Activated gamma-delta T cell treated with anti-CD3 and anti-CD28 coated beads, Interleukin-2, amount 50 U/mL, for 16 hours (primary cell): ENCODE results near the gene HSPG2.

ENCODE experiments used
- DNase-seq: peaks from one replicate; pipeline ENCODE4 v3.0.0-alpha.2; 2020; ENCODE audit warnings: low read depth

HSPG2 gene

DNA sequence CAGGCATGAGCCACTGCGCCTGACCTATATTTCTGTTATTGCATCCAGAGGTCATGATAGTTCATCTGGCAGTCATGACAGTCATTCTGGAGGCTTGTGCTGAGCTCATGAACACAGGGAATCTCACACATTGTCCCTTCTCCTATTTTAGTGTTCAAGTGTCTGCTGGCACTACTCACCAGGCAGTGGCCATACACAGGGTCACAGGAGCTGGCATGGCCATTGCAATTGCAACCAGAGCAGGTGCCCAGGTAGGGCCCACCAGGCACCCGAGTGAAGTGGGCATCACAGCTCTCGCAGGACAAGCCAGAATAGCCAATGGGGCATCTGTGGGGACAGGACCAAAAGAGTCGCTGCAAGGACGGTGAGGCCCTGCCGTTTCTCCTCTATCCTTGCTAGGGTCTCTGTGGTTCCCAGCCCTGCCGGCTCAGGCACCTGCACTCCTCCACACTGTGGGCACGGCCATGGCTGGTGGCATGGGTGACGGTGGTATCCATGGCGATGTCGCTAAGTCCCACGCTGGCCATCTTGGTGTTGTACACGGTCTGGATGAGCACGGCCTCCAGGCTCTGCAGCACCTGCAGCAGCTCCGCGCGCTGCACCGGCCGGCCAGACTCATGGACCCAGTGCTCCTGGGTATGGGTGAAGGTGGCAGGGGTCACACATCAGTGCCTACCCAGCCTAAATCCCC is 57.0 kb downstream of the HSPG2 start:
- no peak for DNase-seq

DNA sequence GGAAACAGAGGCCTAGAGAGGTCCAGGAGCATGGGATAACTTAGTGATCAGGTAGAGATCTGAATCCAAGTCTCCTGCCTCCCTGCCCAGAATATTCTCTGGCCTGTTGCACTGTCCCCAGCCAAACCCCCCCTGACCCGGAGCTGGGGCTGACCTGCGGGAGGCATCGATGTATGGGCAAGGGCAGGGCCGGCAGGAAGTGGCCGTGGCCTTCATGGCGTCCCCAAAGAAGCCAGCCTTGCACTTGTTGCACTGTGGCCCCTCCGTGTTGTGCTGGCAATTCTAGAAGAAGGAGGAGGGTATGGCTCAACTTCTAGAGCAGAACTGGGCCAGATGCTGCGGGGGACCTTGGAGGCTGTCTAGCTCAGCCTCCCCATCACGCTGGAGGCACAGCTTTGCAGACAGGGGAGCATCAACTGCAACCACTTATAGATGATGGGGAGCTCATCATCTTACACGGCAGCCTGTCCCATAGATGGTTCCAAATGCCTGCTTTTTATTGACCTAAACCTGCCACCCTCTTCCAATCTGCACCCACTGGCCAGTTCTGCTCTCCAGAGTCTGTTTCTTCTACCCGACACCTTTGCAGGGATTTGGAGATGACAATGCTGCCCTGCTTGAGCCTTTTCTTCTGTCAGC is 58.2 kb downstream of the HSPG2 start:
- DNase-seq = no peak

DNA sequence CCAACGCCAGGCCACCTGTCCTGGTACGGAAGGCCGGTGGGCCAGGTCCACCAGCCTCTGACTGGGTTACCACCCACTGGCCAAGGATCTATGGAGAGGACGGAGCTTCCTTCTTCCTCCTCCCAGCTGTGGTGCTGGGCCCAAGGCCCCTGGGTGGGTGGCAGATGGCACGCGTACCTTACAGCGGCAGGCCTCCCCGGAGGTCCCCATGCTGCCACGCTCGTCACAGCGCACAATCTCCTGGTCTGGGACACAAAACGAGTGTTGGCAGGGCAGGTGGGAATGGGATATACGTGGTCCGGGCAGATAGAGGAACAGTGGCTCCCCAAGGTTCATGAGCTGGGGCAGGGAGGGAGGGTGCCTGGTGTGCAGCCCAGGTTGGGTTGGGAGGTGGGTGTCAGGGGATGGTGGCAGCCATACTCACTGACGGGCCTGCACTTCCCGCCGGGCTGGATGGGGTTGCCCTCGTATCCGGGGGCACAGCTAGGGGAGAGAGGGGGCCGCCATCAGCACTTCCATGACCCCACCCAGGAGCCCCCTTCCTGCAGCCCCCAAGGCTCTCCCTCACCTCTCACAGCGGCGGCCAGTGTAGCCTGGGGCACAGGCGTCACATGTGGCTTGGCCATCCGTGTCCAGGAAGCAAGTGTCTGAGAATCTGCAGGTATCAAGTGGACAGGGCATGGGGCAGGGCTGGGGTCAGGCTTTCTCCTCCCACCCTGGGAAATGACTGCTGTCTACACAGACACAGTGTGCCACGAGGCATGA is 58.9 kb downstream of the HSPG2 start:
- DNase-seq = no peak

DNA sequence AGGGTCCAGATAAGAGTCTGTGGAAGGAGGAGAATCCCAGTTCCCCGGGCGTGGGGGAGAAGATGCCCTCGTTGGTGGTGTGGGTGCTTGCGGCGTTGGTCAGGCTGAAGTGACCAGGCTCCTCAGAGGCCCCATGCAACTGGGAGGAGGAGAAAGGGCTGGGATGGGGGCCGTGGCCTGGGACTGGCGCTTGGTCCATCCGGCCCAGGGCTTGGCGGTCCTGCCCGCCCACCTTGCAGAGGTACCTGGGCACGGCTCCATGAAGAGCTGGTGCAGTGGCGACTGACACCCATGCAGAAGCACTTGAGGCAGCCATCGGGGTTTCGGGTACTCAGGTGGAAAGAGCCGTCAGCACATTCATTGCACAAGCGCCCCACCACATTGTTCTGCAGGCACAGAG is 60.8 kb downstream of the HSPG2 start:
- no peak for DNase-seq

DNA sequence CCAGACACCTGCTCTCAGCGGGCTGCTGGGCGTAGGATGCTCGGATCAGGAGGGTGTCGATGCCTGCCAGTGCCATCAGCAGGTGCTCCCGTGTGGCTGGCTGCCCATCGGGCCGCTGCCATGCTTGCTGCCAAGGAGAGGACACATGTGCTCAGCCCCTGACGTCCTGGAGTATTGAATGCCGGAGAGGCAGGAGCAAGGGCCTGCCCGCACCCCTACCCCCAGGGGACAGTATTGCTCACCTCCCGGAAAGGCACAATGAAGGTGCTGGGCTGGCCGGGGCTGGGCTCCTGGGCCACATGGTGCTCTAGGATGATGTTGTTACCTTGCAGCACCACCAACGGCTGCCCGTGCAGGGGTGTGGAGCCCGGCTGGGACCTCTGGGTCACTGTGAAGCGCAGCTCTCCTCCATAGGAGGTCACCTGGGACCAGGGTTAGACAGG is 61.5 kb downstream of the HSPG2 start:
- DNase-seq = no peak

DNA sequence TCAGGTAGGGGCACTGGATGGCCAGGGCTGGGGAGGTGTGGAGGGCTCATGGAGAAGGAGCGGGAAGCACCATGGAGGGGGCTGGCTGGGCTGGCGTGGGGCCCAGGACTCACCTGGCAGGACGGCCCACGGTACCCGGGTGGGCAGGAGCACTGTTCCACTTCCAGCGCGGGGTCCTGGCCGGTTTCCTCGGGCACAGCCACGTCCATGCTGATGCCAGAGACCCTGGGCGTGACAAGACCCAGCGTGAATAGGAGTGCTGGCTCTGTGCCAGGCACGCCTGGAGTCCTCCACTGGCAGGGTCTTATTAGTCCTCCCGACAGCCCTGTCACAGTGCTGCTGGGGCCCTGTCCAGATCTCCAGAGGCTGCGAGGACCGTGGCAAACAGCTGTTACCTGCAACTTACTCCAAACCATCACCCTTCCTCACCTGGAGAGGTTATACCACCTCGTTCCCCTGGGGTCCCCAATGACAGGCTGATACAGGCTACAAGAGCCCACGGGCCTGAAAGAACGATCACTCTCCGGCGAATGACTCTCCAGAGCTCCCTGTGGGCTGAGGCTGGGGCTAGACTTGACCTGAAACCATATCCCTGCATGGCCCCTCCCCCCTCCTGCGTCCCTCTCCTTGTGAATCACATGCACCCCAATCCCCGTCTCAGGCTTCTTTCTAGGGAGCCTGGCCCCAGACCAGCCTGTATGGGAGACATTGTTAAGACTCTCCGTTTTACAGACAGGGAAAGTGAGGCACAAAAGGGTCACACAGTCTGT is 62.1 kb downstream of the HSPG2 start:
- no peak for DNase-seq

DNA sequence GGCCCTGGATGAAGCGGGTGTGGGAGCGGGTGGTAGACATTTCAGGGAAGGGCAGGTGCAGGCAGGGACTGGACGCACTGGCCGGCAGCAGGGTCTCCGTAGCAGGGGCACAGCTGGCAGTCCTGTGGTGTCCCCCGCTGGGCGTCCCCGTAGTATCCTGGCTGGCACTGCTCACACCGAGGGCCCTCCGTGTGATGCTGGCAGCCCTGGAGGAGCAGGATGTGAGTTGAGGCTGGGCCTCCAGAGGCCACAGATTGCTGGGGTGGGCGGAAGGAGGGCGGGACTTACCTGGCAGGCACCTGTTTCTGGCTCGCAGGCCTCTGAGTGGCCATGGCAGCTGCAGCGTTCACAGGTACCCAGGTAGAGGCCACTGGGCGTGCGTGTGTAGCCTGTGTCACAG is 62.8 kb downstream of the HSPG2 start:
- no peak for DNase-seq

DNA sequence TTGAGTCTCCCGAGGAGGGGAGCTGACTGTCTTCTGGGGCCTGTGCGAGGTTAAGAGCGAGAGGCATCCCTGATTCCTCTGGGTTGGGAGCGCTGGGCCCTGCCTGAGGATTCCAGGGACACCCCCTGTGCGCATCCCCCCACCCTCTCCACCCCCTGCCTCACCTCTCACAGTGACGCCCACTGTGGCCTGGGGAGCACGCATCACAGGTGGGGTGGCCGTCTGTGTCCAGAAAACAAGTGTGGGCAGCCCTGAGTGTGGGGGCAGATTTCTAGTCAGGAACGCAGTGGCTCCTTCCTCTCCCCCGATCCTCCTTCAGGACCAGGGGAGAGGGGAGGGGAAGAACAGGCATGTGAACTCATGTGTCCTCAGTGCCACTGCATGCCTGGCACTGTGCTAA is 63.3 kb downstream of the HSPG2 start:
- no peak for DNase-seq

DNA sequence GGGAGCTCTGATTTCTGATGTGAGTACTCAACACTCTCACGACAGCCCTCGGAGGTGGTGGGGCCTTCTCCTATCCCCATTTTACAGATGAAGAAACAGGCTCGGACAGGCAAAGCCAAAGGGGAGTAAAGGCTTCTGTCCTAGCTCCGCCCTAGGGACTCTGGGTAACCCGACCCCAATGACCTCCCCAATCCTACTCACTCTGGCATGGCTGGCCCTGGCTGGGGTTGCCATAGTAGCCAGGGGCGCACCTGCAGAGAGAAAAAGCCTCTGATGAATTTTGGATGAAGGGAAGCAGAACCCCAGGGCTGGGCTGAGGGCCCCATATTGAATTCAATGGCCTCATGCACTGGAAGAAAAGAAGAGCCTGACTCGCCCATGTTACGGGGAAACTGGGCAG is 63.9 kb downstream of the HSPG2 start:
- DNase-seq = no peak

DNA sequence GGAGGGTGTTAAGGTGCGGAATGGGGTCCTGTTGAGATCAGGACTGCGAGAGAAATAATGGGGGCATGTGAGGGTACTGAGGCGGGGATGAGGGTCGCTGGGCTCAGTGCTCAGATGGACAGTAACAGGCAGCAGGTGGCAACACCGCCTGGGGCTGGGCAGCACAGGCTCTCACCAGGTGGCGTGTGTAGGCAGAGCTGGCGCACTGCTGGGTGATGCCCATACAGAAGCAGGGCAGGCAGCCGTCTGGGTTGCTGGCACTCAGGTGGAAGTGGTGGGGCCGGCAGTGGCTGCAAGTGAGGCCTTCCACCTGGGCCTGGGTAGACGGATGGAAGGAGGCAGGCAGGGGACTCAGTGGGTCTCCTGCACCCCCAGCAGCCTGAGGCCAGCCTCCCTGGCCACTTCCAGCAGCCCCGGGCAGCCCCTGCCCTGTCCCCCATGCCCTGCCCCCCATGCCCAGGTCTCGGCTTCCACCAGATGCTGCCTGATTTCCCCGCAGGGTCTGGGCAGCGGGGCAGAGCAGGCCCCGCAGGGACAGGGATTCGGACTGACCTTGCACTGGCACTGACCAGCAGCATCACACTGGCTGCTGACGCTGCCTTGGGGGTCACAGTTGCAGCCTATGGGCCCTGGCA is 64.5 kb downstream of the HSPG2 start:
- no peak for DNase-seq

DNA sequence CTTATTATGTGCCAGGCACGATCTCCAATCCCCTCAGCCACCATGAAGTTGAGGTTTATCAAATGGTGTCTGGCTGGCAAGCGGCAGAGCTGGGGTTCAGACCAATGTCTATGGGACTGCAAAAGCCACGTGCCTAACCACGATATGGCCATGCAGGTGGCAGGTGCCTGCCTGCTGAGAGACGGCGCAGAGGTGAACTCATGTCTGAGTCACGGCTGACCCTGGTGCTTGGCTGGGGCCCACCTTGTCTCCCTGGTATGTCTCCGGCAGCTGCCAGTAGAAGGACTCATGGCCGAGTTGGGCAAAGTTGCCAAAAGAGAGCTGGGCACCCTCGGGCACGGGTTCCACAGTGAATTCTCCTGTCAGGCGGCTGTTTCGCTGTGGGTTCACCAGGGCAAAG is 65.2 kb downstream of the HSPG2 start:
- no peak for DNase-seq

DNA sequence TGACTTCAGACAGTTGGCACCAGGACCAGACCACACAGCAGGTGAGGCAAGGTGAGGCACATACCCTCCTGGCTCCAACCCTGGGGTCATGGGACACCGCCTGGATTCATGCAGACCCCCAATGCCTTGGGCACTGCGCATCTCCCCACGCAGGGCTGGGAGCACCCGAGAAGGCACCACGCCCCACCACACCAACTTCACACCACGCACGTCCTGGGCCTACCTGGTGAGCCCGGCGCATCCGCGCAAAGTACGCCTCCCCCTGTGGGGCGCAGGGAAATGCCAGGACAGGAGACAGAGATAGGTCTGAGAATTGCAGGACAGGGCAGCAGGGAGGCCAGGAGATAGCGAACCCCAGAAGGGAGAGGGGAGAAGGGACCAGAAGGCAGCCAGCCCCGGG is 66.5 kb downstream of the HSPG2 start:
- DNase-seq = no peak

DNA sequence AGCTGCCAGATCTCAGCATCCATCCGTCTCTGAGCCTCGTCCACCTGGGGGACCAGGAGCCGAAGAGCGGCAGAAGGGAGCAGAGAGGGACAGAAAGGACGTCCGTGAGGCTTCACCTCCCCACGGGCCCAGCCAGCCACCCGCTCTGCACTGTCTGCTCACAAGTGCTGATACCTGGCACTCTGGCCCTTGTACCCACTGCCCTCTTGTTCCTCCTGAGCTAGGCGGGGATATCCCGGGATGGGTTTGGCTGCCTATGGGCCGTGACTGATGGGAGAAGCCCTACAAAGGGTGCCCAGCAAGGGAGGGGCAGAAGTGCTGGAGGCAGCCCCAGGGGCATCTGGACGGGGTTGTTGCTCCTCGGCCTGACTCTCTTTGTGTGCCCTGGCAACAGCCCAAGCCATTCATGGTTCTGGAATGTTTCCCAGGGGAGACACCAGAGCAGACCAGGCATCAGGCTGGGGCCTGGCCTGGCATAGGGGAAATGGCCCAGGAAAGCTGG is 67.4 kb downstream of the HSPG2 start:
- no peak for DNase-seq

DNA sequence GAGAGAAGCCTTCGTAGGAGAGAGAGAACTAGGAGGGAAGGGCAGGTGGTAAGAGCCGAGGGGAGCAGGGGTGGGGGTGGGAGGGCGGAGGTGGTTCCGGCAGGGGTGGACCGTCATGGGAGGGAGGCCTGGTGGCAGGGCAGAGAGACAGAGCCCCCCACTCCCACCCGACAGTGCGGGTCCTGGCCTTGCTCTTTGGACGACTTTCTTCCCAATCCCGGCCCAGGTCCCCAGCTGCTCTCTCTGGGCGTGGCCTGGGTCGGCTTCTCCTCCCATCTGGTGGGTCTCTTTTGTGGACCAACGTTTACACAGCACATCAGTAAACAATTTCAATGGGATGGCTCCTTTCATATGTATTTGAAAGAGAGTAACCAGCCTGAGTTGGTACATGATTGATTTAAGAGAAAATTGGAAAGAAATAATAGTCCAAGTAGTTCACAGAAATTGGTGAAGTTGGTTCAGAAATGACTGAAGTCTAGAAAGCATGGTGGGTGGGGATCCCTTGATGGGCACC is 68.1 kb downstream of the HSPG2 start:
- no peak for DNase-seq

DNA sequence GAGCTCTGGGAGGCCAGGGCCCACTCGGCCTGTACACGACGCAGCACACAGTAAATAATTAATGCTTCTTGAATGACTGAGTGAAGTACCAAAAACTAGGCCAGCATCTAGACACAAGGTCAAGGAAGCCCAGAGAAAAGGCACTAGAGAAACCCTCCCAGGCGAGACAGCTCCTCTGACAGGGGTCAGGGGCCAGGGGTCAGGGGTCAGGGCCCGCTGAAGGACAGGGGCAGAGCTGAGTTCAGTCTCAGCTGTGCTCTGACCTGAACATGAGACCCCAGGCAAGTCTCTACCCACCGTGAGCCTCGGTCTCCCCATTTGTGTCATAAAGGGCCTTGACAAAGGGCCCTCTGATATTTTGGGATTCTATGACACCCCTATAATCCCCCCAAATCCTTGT is 68.6 kb downstream of the HSPG2 start:
- no peak for DNase-seq

DNA sequence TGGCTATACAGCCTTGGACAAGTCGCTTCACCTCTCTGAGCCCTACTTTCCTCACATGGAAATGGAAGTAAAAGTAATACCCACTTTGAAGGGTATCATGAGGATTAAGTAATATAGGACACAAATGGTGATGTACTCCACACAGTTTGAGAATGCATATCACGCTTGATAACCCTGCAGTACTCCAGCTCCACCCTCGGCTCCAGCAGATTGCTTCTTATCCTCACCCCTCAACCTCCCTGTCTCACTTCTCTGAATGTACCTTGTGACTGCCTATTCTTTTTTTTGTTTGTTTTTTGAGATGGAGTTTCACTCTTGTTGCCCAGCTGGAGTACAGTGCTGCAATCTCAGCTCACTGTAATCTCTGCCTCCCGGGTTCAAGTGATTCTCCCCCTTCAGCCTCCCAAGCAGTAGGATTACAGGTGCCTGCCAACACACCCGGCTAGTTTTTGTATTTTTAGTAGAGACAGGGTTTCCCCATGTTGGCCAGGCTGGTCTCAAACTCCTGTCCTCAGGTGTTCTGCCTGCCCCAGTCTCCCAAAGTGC is 69.6 kb downstream of the HSPG2 start:
- DNase-seq = no peak

DNA sequence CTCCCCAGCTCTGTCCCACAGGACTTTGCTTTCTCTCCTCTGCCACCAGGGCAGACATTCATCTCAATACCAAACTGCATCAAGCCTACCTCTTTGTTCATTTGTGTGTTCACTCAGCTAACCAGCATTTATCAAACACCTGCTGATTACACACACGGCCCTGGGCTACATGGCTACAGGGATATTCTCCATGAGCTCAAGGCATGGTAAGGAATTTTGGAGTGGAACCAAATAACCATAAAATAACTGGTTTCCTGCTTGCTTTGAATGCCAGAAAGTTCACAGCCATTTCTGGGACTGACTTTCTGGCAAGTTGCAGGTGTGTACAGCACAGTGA is 70.4 kb downstream of the HSPG2 start:
- no peak for DNase-seq

DNA sequence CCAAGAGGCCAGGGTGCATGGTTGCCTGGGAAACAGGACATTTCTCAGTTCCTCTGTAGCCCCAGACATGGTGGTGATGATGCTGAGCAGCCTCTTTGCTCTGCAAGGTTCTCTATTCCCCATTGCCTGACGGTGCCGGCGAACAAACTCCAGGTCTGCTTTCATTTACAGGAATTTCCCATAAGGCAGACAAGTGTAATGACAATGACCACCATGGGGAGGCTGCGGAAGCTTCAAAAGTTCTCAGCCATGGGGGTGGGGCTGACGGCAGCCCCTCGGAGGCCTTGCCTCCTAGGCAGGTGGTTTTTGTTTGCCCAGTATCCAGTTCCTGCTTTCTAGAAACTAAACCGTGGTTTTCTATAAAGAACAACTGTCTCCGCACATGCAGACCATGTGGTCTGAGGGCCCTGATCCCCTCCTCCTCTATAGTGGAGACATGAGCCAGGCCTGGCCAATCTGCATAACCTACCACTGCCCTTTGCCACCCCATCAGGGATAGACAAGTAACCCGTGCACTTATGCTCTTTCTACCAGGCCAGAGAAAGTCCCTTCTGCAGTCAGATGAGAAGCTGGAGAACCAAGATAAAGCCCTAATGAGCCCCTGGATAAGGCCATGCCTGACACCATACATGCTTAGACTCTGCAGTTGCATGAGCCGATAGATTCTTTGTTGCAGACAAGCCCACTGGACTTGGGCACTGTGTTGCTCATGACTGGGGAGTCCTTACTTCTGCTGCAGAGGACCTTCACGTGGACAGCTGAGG is 71.0 kb downstream of the HSPG2 start:
- no peak for DNase-seq

DNA sequence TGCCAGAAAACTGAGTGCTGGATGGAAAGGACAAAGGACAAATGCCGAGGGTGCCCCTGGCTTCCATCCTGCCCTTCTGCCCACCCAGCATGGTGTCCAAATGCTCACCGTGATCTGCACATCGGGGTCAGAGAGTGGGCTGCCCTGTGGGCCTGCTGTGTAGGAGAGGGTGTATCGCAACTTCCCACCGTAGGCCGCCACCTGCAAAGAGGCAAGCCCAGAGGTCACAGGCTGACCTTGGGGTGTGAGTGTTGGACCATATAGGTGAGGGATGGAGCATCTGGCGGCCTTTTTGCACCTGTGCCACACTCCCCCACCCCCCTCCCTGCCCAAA is 71.5 kb downstream of the HSPG2 start:
- no peak for DNase-seq

DNA sequence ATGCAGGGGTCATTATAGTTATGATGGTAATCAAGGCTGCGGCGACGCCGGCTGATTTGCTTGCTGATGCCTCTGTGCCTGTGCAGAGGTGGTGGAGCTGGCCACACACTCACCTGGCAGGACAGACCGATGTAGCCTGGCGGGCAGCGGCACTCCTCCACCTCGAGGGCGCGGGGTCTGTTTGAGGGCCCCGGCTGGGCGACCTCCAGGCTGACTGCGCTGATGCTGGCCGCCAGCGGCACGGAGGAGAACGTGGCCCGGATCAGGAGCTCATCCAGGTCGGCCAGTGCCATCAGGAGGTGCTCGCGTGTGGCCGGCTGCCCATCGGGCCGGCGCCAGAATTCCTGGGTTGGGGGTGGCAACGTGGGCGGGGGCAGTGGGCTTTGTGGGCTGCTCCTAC is 72.4 kb downstream of the HSPG2 start:
- DNase-seq = no peak

DNA sequence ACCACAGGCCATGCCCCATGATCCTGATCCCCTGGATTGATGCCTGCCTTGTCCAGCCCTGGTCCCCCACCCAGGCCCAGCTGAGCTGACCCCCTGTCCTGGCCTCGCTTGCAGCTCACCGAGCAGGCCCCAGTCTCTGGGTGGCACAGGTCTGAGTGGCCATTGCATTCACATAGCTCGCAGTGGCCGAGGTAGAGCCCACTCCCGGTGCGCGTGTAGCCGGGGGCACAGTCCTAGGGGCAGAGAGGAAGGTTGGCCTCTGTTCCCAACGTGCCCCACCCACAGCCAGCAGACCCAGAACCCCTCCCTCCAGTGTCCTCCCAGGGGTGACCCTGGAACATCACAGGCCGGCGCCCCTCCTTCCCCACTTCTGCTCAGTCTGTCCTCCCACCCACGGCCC is 73.1 kb downstream of the HSPG2 start:
- DNase-seq = no peak
